Activated T-cell treated with anti-CD3 and anti-CD28 coated beads, Interleukin-2, amount 50 U/mL, for 4 hours (primary cell): ENCODE data around the gene MBD2. TPM values are rescaled to one million over a fixed set of nuclear protein-coding genes. Genes with fewer than 3 reads are reported as not detected.

Source experiments
- ATAC-seq, 2 donors: fragments of 200-7000 bp; cut with Tn5 transposase; one replicate each; pipeline ENCODE4 v1.10.0; 2021
- DNase-seq: peaks from one replicate; pipeline ENCODE4 v3.0.0-alpha.2; 2020
- H3K27me3 Mint-ChIP-seq: one replicate; pipeline ENCODE4 v1.8.0; 2021; ENCODE audit warnings: low read depth, mixed read lengths
- H3K36me3 Mint-ChIP-seq: one replicate; pipeline ENCODE4 v1.8.0; 2022; ENCODE audit warnings: mixed read lengths; ENCODE audit not compliant: insufficient read depth
- H3K4me1 Mint-ChIP-seq: one replicate; pipeline ENCODE4 v1.8.0; 2021; ENCODE audit warnings: low read depth, mixed read lengths
- H3K4me3 Mint-ChIP-seq: one replicate; pipeline ENCODE4 v1.8.0; 2021; ENCODE audit warnings: mild to moderate bottlenecking, moderate library complexity, mixed read lengths
- H3K9me3 Mint-ChIP-seq: one replicate; pipeline ENCODE4 v1.8.0; 2021; ENCODE audit warnings: mixed read lengths
- total RNA-seq, 3 donors: library from RNA; stranded (reverse); gene quantifications; one replicate each; pipeline ENCODE4 v1.2.1, GENCODE V29; 2021

The MBD2 gene
- total RNA-seq, 3 donors from 2014 or later: 119 to 172 (median 135) TPM

DNA sequence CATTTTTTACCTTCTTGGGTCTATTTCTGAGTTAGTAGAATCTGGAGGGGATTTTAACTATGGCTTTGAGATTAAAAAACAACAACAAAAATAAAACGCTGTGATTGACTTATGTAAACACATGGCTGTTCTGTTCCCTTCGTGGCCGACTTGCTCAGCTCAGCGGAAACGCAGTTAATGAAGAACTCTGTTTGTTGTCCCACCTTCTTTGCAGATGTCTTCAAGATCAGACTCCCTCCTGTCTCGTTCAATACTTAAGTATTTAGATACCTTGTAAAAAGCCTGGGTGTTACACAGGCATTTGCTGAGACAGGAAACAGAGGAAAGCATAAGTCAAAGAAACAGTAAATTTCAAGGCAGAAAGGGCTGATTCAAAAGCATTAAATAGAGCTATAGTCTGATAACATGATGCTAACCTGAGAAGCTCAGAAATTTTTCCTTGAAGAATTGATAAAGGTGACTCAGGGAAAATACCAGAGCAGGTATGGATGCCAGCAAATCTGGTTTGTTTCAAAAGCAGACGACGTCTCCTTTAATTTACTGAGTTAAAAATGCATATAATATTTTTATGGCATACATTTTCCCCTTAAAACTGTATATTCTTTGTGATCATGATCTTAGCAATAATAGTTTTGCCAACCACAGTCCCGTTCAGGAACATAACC lies 23.2 kb upstream of the MBD2 start:
- Mint-ChIP-seq H3K4me1 (peaks cover 24% of the 10 kb centered on the region), H3K9me3 (no peaks in the 10 kb centered on the region), H3K36me3 (no peaks in the 10 kb centered on the region), H3K4me3 (no peak overlapping the region), H3K27me3 (no peaks in the 10 kb centered on the region)
- ATAC-seq (no peak), DNase-seq (no peak)

DNA sequence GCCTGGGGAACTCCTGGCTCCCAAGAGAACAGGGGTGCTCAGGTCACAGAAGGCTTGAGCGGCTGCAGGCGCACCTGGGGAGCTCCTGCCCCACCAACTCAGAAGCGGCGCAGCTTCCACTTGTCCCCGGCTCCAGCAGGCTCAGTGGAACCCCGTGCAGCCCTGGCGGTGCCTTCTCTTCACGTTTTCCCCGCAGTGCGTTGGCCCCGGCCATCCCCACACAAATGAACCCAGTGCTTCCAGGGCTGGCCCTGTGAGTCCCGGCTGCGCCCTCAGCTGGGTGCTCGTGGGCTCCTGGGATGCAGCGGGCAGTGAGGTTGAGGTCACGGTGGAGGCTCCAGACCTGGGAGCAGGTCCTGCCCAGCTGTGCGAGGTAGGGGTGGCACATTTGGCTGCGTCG lies 17.9 kb upstream of the MBD2 start:
- no peak for DNase-seq
- ATAC-seq: peak in 1 of 2 donors; percentile 23
- H3K36me3 Mint-ChIP-seq: no peaks in the 10 kb centered on the region
- peaks cover 5% of the 10 kb centered on the region for H3K4me1 Mint-ChIP-seq
- H3K9me3 Mint-ChIP-seq: no peaks in the 10 kb centered on the region
- no peak overlapping the region for H3K4me3 Mint-ChIP-seq
- no peaks in the 10 kb centered on the region for H3K27me3 Mint-ChIP-seq

DNA sequence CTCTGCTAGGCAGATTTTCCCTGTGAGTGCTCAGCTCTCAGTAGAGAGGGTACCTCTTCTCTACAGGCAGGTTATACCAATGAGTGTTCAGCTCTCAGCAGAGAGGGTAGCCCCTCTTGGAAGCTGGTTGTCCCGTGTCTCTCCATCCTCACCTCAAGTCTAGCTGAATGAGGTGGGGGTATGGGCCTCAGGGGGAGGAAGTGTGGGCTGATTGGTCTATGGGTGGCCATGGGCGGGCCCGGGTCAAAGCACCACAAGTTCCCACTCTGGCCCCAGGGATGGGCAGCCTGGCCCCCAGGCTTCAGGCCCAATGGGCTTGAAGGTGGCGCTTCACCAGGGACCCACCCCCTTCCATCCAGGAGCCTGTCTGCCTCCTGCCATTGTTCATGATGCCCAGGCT lies 17.0 kb upstream of the MBD2 start:
- H3K36me3 Mint-ChIP-seq: no peaks in the 10 kb centered on the region

DNA sequence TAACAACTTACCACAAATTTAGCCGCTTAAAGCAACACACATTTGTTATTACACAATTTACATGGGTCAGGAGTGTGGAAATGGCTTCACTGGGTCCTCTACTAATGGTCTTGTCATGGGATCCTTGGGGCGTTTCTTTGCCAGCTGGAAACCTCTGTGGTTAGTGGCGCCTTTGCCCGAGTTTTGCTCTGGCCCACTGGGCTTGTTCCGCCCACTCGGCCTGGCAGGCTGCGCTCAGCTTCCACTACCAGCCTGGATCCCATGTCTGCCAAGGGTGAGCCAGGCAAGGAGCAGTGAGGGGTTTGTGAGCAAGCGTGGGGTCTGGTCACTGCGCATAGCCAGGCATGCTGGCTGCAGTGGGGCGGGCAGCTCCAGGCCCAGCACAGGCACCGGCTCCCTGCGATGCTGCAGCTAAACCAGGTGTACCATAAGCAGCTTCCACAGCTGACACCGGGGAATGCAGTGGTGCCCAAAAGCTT lies 16.2 kb upstream of the MBD2 start:
- H3K4me1 Mint-ChIP-seq: no peaks in the 10 kb centered on the region
- H3K27me3 Mint-ChIP-seq: no peaks in the 10 kb centered on the region
- no peaks in the 10 kb centered on the region for H3K9me3 Mint-ChIP-seq
- no peak overlapping the region for H3K4me3 Mint-ChIP-seq
- ATAC-seq (no peak), DNase-seq (no peak)
- no peaks in the 10 kb centered on the region for H3K36me3 Mint-ChIP-seq

More for the DNA sequence above, 17.0 kb upstream of the MBD2 start:
- H3K27me3 Mint-ChIP-seq: no peaks in the 10 kb centered on the region
- no peak overlapping the region for H3K4me3 Mint-ChIP-seq
- no peak for ATAC-seq
- no peaks in the 10 kb centered on the region for H3K4me1 Mint-ChIP-seq
- no peak for DNase-seq
- H3K9me3 Mint-ChIP-seq: no peaks in the 10 kb centered on the region

DNA sequence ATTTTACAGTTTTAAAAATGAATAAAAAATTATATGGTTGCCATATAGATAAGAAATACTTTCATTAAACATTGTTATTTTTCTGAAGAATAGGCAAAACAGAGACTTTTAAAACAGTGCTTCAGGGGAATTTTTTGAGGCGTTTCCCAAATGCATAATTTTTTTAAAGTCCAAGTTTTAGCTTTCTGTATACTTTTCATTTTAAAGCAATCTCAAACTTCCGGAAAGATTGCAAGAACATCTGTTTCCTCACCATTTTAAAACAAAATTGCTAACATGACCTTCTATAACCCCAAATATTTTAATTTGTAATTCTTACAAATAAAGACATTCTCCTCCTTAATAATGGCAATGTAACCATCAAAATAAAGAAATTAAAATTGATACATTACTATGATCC lies 15.1 kb upstream of the MBD2 start:
- H3K4me1 Mint-ChIP-seq: no peaks in the 10 kb centered on the region
- no peaks in the 10 kb centered on the region for H3K27me3 Mint-ChIP-seq
- no peak for DNase-seq
- no peaks in the 10 kb centered on the region for H3K36me3 Mint-ChIP-seq
- no peaks in the 10 kb centered on the region for H3K9me3 Mint-ChIP-seq
- no peak overlapping the region for H3K4me3 Mint-ChIP-seq
- no peak for ATAC-seq

DNA sequence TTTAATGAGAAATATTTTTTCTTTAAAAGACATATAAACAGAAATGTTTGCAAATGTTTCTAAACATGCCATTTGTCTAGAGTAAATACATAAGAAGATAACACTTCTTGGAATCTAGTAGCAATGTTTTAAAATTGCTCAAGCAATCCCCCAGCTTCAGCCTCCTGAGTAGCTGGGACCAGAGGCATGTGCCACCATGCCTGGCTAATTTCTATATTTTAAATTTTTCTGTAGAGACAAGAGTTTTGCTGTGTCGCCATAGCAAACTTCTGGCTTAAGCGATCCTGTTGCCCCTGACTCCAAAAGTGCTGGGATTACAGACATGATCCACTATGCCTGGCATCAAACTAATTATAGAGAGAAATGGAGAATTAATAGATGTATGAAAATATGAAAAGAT lies 14.6 kb upstream of the MBD2 start:
- ATAC-seq (no peak), DNase-seq (no peak)
- H3K9me3 Mint-ChIP-seq: no peaks in the 10 kb centered on the region
- H3K4me3 Mint-ChIP-seq: no peak overlapping the region
- no peaks in the 10 kb centered on the region for H3K27me3 Mint-ChIP-seq
- H3K36me3 Mint-ChIP-seq: no peaks in the 10 kb centered on the region
- no peaks in the 10 kb centered on the region for H3K4me1 Mint-ChIP-seq

DNA sequence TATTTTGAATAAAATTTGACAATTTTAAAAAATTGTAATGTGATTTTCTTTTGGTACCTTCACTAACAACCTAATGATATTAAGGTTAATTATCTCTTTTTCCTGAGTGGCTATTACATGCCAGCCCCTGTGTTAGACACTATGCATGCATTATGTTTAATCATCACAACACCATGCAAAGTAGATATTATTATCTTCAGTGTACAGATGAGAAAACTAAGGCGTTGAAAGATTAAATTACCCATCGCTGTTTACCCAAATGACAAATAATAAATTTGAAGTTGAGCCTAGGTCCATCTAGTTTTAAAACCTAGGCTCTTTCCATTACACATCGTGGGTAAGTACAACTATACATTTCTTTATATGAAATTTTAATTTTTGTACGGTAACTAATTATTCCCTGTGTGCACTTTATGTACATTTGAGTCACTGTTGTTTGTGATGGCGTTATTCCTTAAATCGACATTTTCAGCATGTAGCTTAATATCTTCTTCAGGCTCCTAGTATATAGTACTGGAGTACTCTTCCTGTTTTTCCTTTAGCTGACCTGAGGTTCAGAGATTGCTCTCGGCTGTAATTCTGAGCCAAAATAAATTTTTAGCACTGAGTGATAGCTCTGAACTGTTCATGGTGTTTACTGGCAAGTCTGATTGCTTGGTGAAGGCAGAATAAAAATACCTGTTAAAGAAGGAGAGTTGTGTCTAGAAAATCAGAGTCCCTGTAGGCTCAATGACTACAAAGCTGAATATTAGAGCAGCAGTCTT lies 13.9 kb upstream of the MBD2 start:
- no peak for DNase-seq
- Mint-ChIP-seq H3K4me3 (no peak overlapping the region), H3K9me3 (no peaks in the 10 kb centered on the region), H3K4me1 (no peaks in the 10 kb centered on the region), H3K27me3 (no peaks in the 10 kb centered on the region), H3K36me3 (no peaks in the 10 kb centered on the region)
- no peak for ATAC-seq

DNA sequence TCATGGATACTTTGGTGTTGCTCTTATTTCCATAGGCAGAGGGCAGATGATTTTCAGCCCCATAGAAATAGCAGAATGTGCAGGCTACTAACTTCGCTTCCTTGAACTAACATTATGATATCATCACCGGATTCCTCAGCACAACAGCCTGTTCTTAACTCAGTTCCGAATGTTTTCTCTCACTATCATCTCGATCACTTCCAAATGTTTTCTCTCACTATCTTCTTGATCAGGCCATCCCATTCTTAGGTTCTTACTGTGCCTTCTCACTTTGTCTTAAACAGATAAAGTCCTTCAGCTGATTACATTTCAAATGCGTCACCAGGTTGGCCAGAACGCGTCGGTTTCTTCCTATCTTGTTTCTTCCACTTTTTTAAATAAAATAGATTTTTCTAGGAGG lies 11.4 kb upstream of the MBD2 start:
- ATAC-seq (no peak), DNase-seq (no peak)

DNA sequence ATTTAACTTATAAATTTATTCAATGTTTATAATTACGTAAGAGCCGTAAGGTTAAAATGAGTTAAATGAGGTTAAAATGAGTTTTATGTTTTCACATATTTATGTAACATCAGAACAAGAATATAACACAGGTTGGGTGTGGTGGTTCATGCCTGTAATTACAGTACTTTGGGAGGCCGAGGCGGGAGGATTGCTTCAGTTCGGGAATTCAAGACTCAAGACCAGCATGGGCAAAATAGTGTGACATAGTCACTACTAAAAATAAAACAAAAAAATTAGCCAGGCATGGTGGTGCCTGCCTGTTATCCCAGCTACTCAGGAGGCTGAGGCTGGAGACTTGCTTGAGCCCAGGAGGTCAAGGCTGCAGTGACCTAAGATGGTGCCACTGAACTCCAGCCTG lies 9.3 kb upstream of the MBD2 start:
- no peak for DNase-seq
- H3K4me1 Mint-ChIP-seq: peaks cover 8% of the 10 kb centered on the region
- H3K36me3 Mint-ChIP-seq: no peaks in the 10 kb centered on the region
- ATAC-seq: no peak
- H3K9me3 Mint-ChIP-seq: no peaks in the 10 kb centered on the region
- H3K27me3 Mint-ChIP-seq: no peaks in the 10 kb centered on the region
- no peak overlapping the region for H3K4me3 Mint-ChIP-seq

More for the DNA sequence above, 11.4 kb upstream of the MBD2 start:
- no peaks in the 10 kb centered on the region for H3K4me1 Mint-ChIP-seq
- H3K9me3 Mint-ChIP-seq: no peaks in the 10 kb centered on the region
- no peaks in the 10 kb centered on the region for H3K27me3 Mint-ChIP-seq
- H3K36me3 Mint-ChIP-seq: no peaks in the 10 kb centered on the region
- no peak overlapping the region for H3K4me3 Mint-ChIP-seq

DNA sequence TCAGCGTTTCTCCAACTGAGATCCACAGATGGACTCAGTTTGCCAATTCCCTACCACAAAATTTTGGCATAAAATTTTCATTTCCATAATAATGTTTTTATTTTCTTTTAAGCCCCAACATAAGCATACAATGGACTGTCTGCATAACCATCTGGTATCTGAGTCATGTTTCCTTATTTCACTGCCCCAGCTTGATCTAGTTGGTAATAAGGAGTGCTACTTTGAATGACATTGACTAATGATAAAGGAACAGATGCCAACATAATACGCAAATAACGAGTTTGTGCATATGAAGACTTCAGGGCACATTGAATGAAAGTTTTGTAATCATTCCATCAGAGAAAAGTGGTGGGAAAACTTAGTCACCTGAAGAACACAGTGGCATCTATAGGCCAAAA lies 8.8 kb upstream of the MBD2 start:
- no peaks in the 10 kb centered on the region for H3K36me3 Mint-ChIP-seq
- no peaks in the 10 kb centered on the region for H3K27me3 Mint-ChIP-seq
- H3K9me3 Mint-ChIP-seq: no peaks in the 10 kb centered on the region
- peaks cover 8% of the 10 kb centered on the region for H3K4me1 Mint-ChIP-seq
- no peak for ATAC-seq
- H3K4me3 Mint-ChIP-seq: no peak overlapping the region
- no peak for DNase-seq

DNA sequence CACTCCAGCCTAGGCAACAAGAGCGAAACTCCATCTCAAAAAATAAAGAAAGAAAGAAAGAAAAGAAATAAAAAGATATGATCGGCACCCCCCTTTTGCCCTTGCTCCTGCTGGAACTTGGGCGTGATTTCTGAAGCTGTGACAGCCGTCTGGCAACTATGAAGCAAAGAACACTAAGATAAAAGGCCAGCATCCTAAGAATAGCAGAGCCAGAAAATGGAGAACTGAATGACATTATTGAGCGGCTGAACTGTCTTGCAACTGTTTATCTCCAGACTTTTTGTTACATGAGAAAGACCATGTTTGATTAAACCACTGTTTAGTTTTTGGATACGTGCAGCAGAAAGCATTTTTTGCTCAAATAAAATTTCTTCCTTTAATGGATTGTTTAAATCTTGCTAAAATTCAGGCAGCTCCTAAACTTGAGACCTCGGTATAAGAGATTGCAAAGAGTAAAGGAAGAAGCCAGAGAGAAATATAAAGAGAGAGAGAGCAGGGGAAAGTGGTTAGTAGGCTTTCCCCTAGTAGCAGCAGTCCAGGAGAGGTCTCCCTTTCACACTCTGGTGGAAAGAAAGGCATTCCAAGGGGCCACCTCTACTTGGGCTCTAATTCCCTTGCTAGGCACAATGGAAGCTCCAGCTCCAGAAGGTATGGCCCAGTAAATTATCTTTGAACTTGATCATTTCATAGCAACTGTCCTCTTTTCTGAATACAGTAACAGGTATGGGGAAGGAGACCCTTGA lies 8.2 kb upstream of the MBD2 start:
- ATAC-seq: no peak
- H3K4me3 Mint-ChIP-seq: no peak overlapping the region
- DNase-seq: no peak
- H3K27me3 Mint-ChIP-seq: no peaks in the 10 kb centered on the region
- H3K4me1 Mint-ChIP-seq: peaks cover 8% of the 10 kb centered on the region
- no peaks in the 10 kb centered on the region for H3K9me3 Mint-ChIP-seq
- no peaks in the 10 kb centered on the region for H3K36me3 Mint-ChIP-seq

DNA sequence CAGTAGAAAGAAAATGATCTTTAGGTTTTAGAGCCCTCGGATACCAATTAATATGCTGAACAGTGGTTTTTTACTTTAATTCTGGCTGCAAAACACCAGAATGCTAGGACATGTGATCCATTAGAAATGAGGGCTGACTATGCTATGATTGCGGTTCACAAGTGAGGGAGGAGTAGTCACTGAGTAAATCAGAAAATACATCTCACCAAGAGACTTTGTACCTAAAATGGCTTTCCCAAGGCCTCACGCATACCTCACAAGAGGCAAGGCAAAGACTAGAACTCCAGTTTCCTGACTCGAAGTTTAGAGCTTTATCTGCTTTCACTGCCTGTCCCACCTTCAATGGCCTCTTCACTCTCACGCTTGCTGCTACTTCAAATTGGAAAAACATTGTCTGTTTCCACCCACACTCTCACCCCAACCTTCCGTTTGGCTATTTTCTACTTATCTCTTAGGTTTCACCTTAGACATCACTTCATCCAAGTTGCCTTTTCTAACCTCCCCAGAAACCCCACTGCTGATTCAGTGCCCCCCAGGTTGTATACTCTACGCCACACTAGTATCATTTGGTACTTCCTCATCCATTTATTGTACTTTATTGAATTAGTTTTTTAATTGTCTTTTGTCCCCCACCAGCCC lies 5.1 kb upstream of the MBD2 start:
- Mint-ChIP-seq H3K4me3 (no peak overlapping the region), H3K9me3 (no peaks in the 10 kb centered on the region), H3K36me3 (no peaks in the 10 kb centered on the region), H3K4me1 (peaks cover 12% of the 10 kb centered on the region), H3K27me3 (no peaks in the 10 kb centered on the region)
- ATAC-seq: peak; percentile 60 to 66
- DNase-seq: no peak

DNA sequence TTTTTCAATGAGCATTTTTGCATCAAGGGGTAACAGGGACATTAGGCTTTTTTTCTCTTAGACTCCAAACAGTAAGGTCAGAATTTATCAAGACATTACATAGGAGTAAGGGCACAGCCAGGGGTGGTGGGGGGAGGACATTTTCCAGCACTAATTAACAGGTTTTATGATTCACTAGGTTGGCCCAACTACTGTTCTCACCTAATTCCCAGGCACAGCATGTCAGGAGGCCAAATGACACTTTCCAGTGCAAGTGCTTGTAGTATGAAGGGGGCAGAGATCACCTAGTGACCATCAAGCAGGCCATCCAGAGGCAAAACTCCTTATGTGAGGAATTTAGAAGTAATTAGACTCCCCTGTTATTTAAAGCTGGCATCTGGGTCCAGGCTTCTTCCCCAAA lies 3.9 kb upstream of the MBD2 start:
- DNase-seq (no peak), ATAC-seq (no peak)
- Mint-ChIP-seq H3K4me3 (no peak overlapping the region), H3K27me3 (no peaks in the 10 kb centered on the region), H3K36me3 (no peaks in the 10 kb centered on the region), H3K9me3 (no peaks in the 10 kb centered on the region), H3K4me1 (peaks cover 13% of the 10 kb centered on the region)

DNA sequence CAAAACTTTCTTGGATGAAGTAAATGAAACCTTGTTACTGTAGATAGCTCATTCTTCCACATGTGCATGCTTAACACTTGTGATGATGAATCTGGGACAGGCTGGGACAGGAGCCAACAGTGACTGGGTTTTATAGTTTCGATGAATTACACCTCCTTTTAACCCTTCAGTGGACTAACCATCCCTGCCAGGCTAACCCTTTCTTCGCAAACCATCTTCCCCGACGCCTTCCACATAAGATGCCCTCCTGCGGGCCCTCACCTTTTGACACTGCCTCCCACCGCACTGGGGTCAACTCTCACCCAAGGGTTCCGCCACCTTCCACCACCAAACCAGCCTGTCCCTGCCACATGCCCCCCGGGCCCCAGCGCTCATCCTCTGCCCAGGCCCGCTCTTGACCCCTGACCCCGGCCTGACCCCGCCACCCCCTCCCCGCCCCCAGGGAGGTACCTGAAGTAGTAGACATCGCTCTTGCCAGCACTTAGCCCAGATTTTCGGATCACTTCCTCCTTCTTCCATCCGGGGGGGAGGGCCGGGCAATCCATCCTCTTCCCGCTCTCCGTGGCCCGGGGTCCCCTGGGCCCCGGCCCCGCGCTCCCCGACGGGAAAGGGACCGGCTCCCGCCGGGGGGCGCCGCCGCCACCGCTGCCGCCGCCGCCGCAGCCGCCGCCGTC lies 764 bp downstream of the MBD2 start:
- ATAC-seq (peak; percentile 41 to 54), DNase-seq (peak; percentile 20)
- H3K27me3 Mint-ChIP-seq: no peaks in the 10 kb centered on the region
- no peaks in the 10 kb centered on the region for H3K9me3 Mint-ChIP-seq
- peaks cover 45% of the 10 kb centered on the region for H3K4me1 Mint-ChIP-seq
- H3K36me3 Mint-ChIP-seq: peaks cover 13% of the 10 kb centered on the region
- H3K4me3 Mint-ChIP-seq: peak overlapping the region; percentile 99
